B cell (primary cell): ENCODE measurements around the gene KCNQ5. TPM values are rescaled to one million over a fixed set of nuclear protein-coding genes. Genes with fewer than 3 reads are reported as not detected.

Source experiments
- ATAC-seq: fragments of 200-7000 bp; cut with Tn5 transposase; one replicate; pipeline ENCODE4 v1.10.0; 2021; ENCODE audit warnings: low read depth, mild to moderate bottlenecking, moderate number of reproducible peaks, moderate library complexity
- CTCF ChIA-PET: fragments of 350-600 bp; sonication (Branson Sonifier 250); formaldehyde crosslinking; loops from one replicate; lab custom pipeline; 2021; ENCODE audit warnings: antibody characterized with exemption, inconsistent platforms; lab: Charles Lee
- POLR2A ChIA-PET: fragments of 350-600 bp; sonication (Branson Sonifier 250); formaldehyde crosslinking; loops from one replicate; lab custom pipeline; 2021; ENCODE audit warnings: antibody characterized with exemption; lab: Charles Lee
- DNase-seq: peaks from one replicate; pipeline ENCODE4 v3.0.0; 2013
- H2AFZ ChIP-seq: 2 replicates; pipeline ENCODE4 v1.6.1; 2012; ENCODE audit warnings: mild to moderate bottlenecking, low read depth, low read length; ENCODE audit not compliant: insufficient read depth, poor library complexity, severe bottlenecking
- H3K27ac ChIP-seq, 2 donors: 1 replicate in 1 of 2; 2 replicates in 1 of 2; pipeline ENCODE4 v1.5.1; 2012 to 2013; ENCODE audit warnings: low read length in 2 of 2, mild to moderate bottlenecking in 2 of 2, moderate library complexity in 1 of 2
- H3K27me3 ChIP-seq, 4 experiments: fragments of 200-600 bp in 1 of 4; sonication (generic) in 1 of 4; replicated peaks in 1 of 4; 1 replicate in 2 of 4; 2 replicates in 2 of 4; pipeline versions ENCODE4 v1.6.1 to v1.7.0; 2013 to 2016; ENCODE audit warnings: low read length in 3 of 4, mild to moderate bottlenecking in 2 of 4, mixed read lengths in 1 of 4, moderate library complexity in 1 of 4; ENCODE audit not compliant: insufficient read depth in 4 of 4, control insufficient read depth in 3 of 4; ENCODE audit errors: control extremely low read depth in 1 of 4
- H3K36me3 ChIP-seq, 2 experiments: replicated peaks in 1 of 2; 1 replicate in 1 of 2; 2 replicates in 1 of 2; pipeline versions ENCODE4 v1.6.1 to v1.7.1; 2013; ENCODE audit warnings: low read length in 1 of 2; ENCODE audit not compliant: insufficient read depth in 2 of 2, control insufficient read depth in 1 of 2; ENCODE audit errors: control extremely low read depth in 1 of 2, extremely low read depth in 1 of 2
- H3K4me1 ChIP-seq, 2 donors: fragments of 200-600 bp in 1 of 2; sonication (generic) in 1 of 2; 1 replicate in 1 of 2; 2 replicates in 1 of 2; pipeline versions ENCODE4 v1.5.1 to v1.6.1; 2013 to 2017; ENCODE audit warnings: low read length in 2 of 2; ENCODE audit not compliant: control insufficient read depth in 2 of 2, insufficient read depth in 2 of 2
- H3K4me2 ChIP-seq: replicated peaks from 2 replicates; pipeline ENCODE3; 2012; ENCODE audit warnings: mild to moderate bottlenecking, low read depth, low read length; ENCODE audit not compliant: poor library complexity, severe bottlenecking
- H3K4me3 ChIP-seq, 5 experiments: fragments of 200-600 bp in 1 of 5; sonication (generic) in 1 of 5; 1 replicate in 3 of 5; 2 replicates in 2 of 5; pipeline versions ENCODE4 v1.5.1 to v1.7.0; 2011 to 2016; ENCODE audit warnings: low read length in 4 of 5, mild to moderate bottlenecking in 4 of 5, low read depth in 2 of 5, control low read depth in 1 of 5, moderate library complexity in 1 of 5; ENCODE audit not compliant: insufficient read depth in 1 of 5; ENCODE audit errors: control extremely low read depth in 1 of 5, extremely low read depth in 1 of 5
- H3K79me2 ChIP-seq: fragments of 200-600 bp; sonication (generic); one replicate; pipeline ENCODE4 v1.6.0; 2016; ENCODE audit warnings: low read length; ENCODE audit not compliant: control insufficient read depth, insufficient read depth
- H3K9ac ChIP-seq: fragments of 200-600 bp; sonication (generic); 2 replicates; pipeline ENCODE4 v1.6.1; 2017; ENCODE audit warnings: mild to moderate bottlenecking, low read length, moderate library complexity
- H3K9me3 ChIP-seq, 3 donors: one replicate each; pipeline versions ENCODE4 v1.6.1 to v1.7.1; 2013; ENCODE audit warnings: low read length in 2 of 3; ENCODE audit not compliant: control insufficient read depth in 2 of 3, insufficient read depth in 1 of 3; ENCODE audit errors: control extremely low read depth in 1 of 3
- H4K20me1 ChIP-seq: 2 replicates; pipeline ENCODE4 v1.6.0; 2012; ENCODE audit warnings: mild to moderate bottlenecking, low read length; ENCODE audit not compliant: insufficient read depth, control insufficient read depth, poor library complexity, severe bottlenecking
- H3K27ac Mint-ChIP-seq: one replicate; pipeline ENCODE4 v1.8.0; 2021; ENCODE audit warnings: mixed read lengths
- H3K27me3 Mint-ChIP-seq: one replicate; pipeline ENCODE4 v1.8.0; 2021; ENCODE audit warnings: mixed read lengths
- H3K4me1 Mint-ChIP-seq: one replicate; pipeline ENCODE4 v1.8.0; 2021; ENCODE audit warnings: mixed read lengths
- H3K4me3 Mint-ChIP-seq: one replicate; pipeline ENCODE4 v1.8.0; 2021; ENCODE audit warnings: mixed read lengths
- H3K9me3 Mint-ChIP-seq: one replicate; pipeline ENCODE4 v1.8.0; 2022; ENCODE audit warnings: mixed read lengths; ENCODE audit not compliant: insufficient read depth
- CTCF ChIP-seq: fragments of 200-600 bp; IDR thresholded peaks from one replicate; pipeline ENCODE4 v1.8.0; 2022; ENCODE audit warnings: antibody characterized with exemption, mild to moderate bottlenecking
- EZH2 ChIP-seq: IDR thresholded peaks from 2 replicates; pipeline ENCODE4 v1.6.1; 2012; ENCODE audit warnings: borderline replicate concordance, low read depth, mild to moderate bottlenecking, moderate library complexity, low read length; ENCODE audit not compliant: insufficient read depth, poor library complexity, severe bottlenecking
- WGBS: methylation state at CpG from one replicate; pipeline ENCODE4 v1.1.5; 2013; ENCODE audit warnings: missing lambda C conversion rate; ENCODE audit not compliant: insufficient coverage; 5-methylcytosine and 5-hydroxymethylcytosine counted together
- intact Hi-C: fragments of 100-400 bp; cut with micrococcal nuclease; formaldehyde crosslinking; loops from one replicate; pipeline ENCODE4 v1.10.0; 2022
- polyA plus RNA-seq: library from polyadenylated mRNA; depleted of rRNA; stranded (reverse); fragments of >200 nt; gene quantifications from 2 replicates; pipeline ENCODE4 v1.2.3, GENCODE V29; 2012
- total RNA-seq, 2 donors: library from RNA; stranded (reverse); fragments of 120-200 nt in 1 of 2; gene quantifications; 1 replicate in 1 of 2; 2 replicates in 1 of 2; pipeline versions ENCODE4 v1.2.3 to v1.2.4, GENCODE V29; 2013 to 2022

Gene KCNQ5
- total and polyA plus RNA-seq, 2 donors (not counting 1 experiment from before 2014, with no cell fraction given), result 2.3 to 9.4 TPM

GRCh38 chr6:72781624-72782023 lies 159.8 kb downstream of the KCNQ5 start:
- ATAC-seq (no peak), DNase-seq (no peak)
- intact Hi-C loops, result no loop called here
- Mint-ChIP-seq H3K4me3 (no peak overlapping the region), H3K9me3 (no peaks in the 10 kb centered on the region), H3K4me1 (no peaks in the 10 kb centered on the region), H3K27me3 (no peaks in the 10 kb centered on the region), H3K27ac (no peak overlapping the region)
- H3K4me2 ChIP-seq, result no peak overlapping the region
- H3K4me3 ChIP-seq, result no peak overlapping the region
- H3K27ac ChIP-seq, result no peak overlapping the region
- H2AFZ ChIP-seq, result no peak overlapping the region
- no peak overlapping the region for H3K9ac ChIP-seq
- H3K79me2 ChIP-seq, result peaks cover 5% of the 10 kb centered on the region
- H4K20me1 ChIP-seq, result no peaks in the 10 kb centered on the region
- H3K4me1 ChIP-seq, result no peaks in the 10 kb centered on the region
- no peaks in the 10 kb centered on the region for H3K9me3 ChIP-seq
- no peaks in the 10 kb centered on the region for H3K27me3 ChIP-seq
- CTCF ChIA-PET, result interaction anchor here (0.7 kb wide), 1 partner anchor 12 kb away, joined by 3 read pairs; no protein-coding TSS in a partner anchor
- TF ChIP-seq CTCF, result no peak
- no peak for TF ChIP-seq EZH2
- POLR2A ChIA-PET, result no interaction called here
- no peaks in the 10 kb centered on the region for H3K36me3 ChIP-seq

GRCh38 chr6:72783035-72783434 lies 161.2 kb downstream of the KCNQ5 start:
- no peak overlapping the region for H3K4me2 ChIP-seq
- WGBS, result no CpG with 5 or more reads among the region's 2 CpGs
- H3K27ac ChIP-seq, result no peak overlapping the region
- Mint-ChIP-seq H3K4me1 (no peaks in the 10 kb centered on the region), H3K27ac (no peak overlapping the region), H3K27me3 (no peaks in the 10 kb centered on the region), H3K9me3 (no peaks in the 10 kb centered on the region), H3K4me3 (no peak overlapping the region)
- no peak overlapping the region for H3K4me3 ChIP-seq
- ATAC-seq (no peak), DNase-seq (no peak)
- no peaks in the 10 kb centered on the region for H3K9me3 ChIP-seq
- intact Hi-C loops, result no loop called here
- no peaks in the 10 kb centered on the region for H3K27me3 ChIP-seq
- H3K79me2 ChIP-seq, result peaks cover 9% of the 10 kb centered on the region
- no peaks in the 10 kb centered on the region for H3K36me3 ChIP-seq
- no peak overlapping the region for H2AFZ ChIP-seq
- no peak overlapping the region for H3K9ac ChIP-seq
- no peaks in the 10 kb centered on the region for H4K20me1 ChIP-seq
- TF ChIP-seq CTCF (no peak), EZH2 (no peak)
- no peaks in the 10 kb centered on the region for H3K4me1 ChIP-seq
- POLR2A ChIA-PET, result no interaction called here
- CTCF ChIA-PET, result interaction anchor here (0.6 kb wide), 1 partner anchor 145 kb away, joined by 3 read pairs; no protein-coding TSS in a partner anchor
